Hematopoietic multipotent progenitor cell treated with erythropoietin and hydrocortisone succinate and interleukin-3 and kit ligand, for 17 days (in vitro differentiated cells): Measurements from ENCODE around the gene PXDC1.
"Not testable (repeated sequence)": the region's sequence is repeated elsewhere in the genome, so short reads cannot be mapped to it uniquely, and the experiment has no call there.

Source experiments
- DNase-seq: peaks from one replicate; pipeline ENCODE4 v3.0.0-alpha.2; 2015; ENCODE audit warnings: low spot score

PXDC1 gene

GRCh38 chr6:3762359-3762758, 10.8 kb upstream of the PXDC1 start:
- no peak for DNase-seq

DNA sequence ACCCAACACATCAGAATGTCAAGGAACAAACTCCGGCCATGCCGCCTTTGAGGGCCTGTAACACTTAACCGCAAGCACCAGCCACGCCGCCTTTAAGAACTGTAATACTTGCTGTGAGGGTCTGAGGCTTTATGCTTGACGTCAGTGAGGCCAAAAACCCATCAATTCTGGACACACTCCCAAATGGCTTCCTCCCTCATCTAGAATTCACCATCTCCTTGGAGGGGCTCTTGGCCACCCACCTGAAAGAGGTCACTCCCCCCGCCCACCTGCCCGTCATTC, 10.4 kb upstream of the PXDC1 start:
- no peak for DNase-seq

DNA sequence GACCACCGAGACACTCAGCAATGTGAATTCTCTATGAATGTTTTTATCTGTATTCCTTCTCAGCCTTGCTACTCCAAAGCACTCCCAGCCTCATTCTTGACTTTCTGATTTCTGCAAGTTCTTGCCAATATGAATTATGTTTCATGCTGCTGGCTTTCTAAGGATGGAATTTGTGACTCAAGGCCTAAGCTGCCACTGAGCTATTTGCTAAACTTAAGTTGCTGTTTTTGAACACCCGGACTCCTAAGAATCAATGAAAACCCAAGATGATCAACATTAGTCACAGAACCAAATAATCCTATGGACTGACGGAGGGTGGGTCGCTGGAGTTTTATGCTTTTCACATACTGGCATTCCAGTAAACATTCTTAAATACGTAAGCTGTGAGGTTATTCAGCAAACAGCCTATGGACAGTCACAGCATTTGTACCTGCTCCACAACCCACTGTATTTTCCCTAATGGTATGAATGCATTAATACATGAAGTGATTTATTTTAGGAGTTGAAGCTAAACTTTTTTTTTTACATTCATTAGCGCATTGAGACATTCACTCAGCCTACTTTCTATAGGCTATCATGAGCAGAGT, 8.2 kb upstream of the PXDC1 start:
- DNase-seq: no peak

DNA sequence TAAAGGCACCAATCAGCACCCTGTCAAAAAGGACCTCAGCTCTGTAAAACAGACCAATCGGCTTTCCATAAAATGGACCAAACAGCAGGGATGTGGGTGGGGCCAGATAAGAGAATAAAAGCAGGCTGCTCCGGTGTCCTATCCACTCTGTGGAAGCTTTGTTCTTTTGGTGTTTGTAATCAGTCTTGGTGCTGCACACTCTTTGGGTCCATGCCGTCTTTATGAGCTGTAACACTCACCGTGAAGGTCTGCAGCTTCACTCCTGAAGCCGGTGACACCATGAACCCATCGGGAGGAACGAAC, 7.3 kb upstream of the PXDC1 start:
- no peak for DNase-seq

- DNase-seq: not testable (repeated sequence)
Observed at GRCh38 chr6:3757998-3758841, 6.7 kb upstream of the PXDC1 start.

DNA sequence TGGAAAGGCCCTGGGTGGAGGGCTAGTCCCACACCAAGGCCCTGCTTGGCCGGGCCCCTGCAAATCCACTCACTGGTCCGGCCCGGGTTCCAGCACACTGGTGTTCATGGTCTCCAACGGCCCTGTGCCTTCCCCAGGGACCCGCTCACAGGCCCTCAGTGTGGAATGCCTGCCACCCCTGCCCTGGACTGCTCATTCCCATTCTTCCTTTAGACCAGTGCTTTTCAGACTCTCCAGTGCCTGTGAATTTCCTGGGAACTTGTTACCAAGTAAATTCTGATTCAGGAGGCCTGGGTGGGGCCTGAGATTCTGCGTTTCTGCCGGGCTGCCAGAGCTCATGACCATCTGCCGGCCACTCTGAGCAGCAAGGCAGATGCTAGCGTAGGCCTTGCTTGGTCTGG, 5.7 kb upstream of the PXDC1 start:
- no peak for DNase-seq

GRCh38 chr6:3756546-3756945, 5.0 kb upstream of the PXDC1 start:
- DNase-seq: no peak

GRCh38 chr6:3755637-3756545, 4.4 kb upstream of the PXDC1 start:
- no peak for DNase-seq

GRCh38 chr6:3754776-3755175, 3.3 kb upstream of the PXDC1 start:
- DNase-seq: no peak

- not testable (repeated sequence) for DNase-seq
Observed at GRCh38 chr6:3754032-3754725, 2.7 kb upstream of the PXDC1 start.

DNA sequence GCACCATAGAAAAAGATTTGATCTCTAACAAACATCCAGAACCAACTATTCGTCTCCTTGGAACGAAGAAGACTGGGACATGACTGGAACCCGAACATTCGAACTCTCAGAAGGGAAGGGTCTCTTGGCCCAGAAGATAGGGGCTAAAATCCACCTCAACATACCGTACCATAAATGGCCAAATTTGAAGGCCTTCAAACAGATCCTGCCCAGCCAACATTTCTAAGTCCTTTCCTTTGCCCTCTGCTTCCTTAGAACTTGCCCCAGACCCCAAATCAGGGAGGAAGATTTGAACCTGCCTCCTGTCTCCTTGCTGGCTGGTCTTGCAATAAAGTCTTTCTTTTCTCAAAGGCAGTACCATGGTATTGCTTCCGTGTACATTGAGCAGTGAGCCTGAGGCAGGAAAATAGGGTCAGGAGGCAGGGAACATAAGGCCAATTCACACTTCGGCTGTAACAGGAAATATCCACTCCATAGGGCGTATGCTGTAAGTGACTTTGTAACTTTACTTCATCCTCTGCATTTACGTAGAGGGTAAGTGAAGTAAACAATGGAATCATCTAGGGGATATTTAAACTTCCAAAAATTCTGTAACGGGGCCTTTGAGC, 1.8 kb upstream of the PXDC1 start:
- DNase-seq: no peak

- DNase-seq: no peak
Observed at GRCh38 chr6:3752531-3753227, 1.2 kb upstream of the PXDC1 start.

DNA sequence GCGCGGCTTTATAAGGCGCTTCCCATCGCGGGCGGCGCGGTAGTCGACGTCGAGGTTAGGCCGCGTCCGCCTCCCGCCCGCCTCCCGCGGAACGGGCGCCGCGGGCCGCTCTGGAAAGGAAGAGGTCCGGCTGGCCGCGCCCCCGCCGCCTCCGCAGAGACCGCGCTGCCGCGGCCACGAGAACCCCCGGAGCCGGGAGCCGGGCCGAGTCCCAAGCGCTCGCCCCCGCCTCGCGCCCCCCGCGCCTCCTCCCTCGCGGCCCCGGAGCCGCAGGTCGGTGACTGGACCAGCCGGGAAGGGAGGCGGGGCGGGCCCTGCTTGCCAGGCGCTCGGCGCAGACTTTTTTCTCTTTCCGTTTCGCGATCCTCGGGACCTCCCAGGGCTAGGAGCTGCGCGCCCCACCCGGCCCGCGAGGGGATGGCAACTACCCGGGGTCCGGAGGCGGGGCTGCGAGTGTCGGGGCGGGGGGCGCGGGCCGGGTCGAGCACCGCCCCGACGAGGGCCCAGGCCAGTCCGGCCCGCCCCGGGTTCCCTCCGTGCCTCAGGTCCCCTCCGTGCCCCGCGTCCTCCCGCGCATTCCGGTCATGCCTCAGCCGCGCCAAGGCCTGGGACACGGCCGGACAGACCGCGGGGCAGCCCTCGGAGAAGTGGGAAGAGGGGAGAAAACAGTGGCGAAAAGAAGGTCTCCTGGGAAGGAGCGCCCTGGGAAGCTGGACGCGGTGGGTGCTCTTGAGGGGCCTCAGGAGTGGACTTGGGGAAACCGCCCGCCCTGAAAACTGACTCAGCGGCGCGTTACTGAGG, 417 bp upstream of the PXDC1 start:
- DNase-seq: no peak

GRCh38 chr6:3750317-3751076, 1.0 kb downstream of the PXDC1 start:
- DNase-seq: no peak

DNA sequence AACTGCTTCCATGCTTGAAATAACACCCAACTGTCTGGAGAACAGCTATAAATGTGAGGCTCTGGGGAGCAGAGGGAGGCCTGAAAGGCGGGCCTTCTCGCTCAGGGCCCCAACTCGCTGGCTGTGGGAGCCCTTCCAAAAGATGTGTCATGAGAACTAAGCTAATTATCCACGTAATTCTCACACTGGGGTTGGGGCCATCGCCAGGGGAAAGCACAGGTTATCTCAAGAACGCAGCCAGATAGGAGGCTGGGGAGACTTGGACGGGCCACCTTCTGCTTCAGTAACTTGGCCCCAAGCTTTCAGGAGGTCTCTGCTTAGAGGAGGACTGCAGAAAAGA, 1.6 kb downstream of the PXDC1 start:
- DNase-seq: no peak

GRCh38 chr6:3749067-3749841, 2.3 kb downstream of the PXDC1 start:
- DNase-seq: no peak

DNA sequence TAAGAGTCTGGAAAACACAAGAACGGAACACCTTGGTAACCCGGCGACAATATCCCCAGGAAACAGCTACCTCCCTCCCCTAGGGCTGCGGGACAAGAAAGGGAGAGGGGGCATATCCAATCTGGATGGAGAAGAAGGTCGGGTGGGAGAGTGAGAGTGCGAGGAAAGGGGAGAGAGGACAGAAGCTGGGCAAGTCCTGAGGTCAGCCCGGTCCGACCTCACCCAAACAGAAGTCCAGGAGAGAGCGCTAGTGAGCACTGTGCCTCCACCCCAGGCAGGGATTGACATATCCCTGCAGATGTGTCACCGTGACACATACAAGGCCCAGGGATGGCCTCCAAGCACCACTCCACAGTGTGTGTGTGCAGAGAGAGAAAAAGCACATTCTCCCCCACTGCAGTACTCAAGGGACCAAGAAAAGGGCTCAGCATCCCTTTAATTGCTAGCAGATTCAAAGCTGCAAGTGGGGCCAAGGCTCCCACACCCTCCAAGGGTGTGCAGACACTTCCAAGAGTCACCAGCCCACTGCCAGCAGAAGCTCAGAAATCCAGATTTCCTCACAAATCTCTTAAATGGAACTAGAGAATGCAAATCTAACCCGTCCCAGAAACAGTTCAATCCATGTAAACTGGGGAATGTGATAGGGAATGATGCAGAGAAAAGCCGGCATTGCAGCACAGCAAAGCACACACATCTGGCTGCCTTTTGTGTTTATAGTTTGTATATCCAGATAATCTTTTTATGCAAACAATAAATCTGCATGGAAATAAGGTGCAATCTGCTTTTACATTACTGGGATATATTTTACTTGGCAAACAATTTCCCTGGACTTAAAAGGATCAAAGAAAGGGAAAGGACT, 3.1 kb downstream of the PXDC1 start:
- peak; percentile 22 for DNase-seq

DNA sequence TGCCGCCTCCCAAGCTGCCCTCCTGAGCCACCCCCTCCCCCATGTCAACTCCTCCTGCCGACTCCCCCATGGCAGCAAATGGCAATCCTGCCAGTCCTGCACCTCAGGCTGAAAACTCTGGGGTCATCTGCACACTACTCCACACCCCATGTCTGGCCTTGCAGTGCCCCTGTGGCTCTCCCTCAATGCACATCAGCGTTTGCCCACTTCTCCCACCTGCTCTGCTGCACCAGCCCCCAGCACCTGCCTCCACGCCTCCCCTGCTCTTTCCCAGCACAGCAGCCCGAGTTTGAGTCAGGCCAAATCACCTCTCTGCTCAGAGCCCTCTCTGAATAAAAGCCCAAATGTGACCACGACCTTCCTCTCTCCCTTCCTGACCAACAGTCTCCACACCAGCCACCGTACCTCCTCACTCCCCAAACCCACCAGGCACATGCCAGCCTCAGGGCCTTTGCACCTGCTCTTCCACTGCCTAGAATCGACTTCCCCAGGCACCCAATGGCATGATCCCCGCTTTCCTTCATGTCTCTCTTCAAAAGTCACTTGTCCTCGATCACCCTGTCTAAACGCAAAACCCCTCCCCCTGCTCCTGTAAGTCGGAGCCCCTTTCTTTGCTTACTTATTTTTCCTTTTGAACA, 4.3 kb downstream of the PXDC1 start:
- DNase-seq: no peak
